H1 (cell line): ENCODE data around the gene SMPD2. TPM values are rescaled to one million over a fixed set of nuclear protein-coding genes. Genes with fewer than 3 reads are reported as not detected.

Experiments
- polyA plus RNA-seq, 7 experiments: library from polyadenylated mRNA; depleted of rRNA in 3 of 7; stranded (reverse) in 5 of 7; unstranded in 2 of 7; fragments of >200 nt in 5 of 7; fragments of 200-250 nt in 2 of 7; gene quantifications; 1 replicate in 5 of 7; 2 replicates in 1 of 7; 4 replicates in 1 of 7; pipeline versions ENCODE4 v1.2.1 to v1.2.3, GENCODE V29; 2011 to 2013; ENCODE audit warnings: missing spikeins in 2 of 7, mixed read lengths in 2 of 7
- total RNA-seq: library from RNA; stranded (reverse); fragmentation: NEBNext Ultra II Directional; extraction: Animal tissue kit (Norgen Biotek cat#: 25700); gene quantifications from 2 replicates; pipeline ENCODE4 v1.2.1, GENCODE V29; 2021
- TF ChIP-seq, protein P1 (sequence below), 3 experiments: IDR thresholded peaks; 1 replicate in 2 of 3; 2 replicates in 1 of 3; pipeline versions ENCODE4 v1.5.1 to v1.6.1; 2011; ENCODE audit warnings: low read length in 3 of 3, mild to moderate bottlenecking in 3 of 3, inconsistent platforms in 2 of 3, low read depth in 1 of 3, moderate library complexity in 1 of 3; ENCODE audit not compliant: insufficient read depth in 1 of 3; ENCODE audit errors: control extremely low read depth in 1 of 3

Gene SMPD2
- total and polyA plus RNA-seq, 2 of the 8 experiments (the other 6 are each of a cell fraction or from before 2014, with no cell fraction given): 11.5 to 17.2 TPM

DNA sequence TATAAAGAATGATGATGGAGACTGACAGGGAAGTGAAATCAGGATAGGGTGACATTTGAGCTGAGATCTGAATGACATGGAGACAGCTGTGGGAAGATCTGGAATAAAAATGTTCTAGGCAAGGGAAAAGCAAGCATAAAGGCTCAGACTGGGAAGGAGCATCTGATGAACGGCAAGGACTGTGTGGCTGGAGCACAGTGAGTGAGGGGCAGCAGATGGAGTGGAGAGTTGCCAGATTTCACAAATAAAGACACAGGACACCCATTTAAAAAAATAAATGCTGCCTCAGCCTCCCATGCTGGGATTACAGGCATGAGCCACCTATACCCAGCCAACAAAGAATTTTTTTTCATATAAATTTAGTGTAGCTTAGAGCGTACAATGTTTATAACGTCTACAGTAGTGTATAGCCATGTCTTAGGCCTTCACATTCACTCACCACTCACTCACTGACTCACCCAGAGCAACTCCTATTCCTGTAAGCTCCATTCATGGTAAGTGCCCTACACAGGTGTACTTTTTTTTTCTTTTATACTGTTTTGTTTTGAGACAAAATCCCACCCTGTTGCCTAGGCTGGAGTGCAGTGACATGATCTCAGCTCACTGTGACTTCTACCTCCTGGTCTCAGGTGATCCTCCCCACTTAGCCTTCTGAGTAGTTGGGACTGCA is 44.9 kb downstream of the SMPD2 start (continued):
- TF ChIP-seq, protein P1, sequence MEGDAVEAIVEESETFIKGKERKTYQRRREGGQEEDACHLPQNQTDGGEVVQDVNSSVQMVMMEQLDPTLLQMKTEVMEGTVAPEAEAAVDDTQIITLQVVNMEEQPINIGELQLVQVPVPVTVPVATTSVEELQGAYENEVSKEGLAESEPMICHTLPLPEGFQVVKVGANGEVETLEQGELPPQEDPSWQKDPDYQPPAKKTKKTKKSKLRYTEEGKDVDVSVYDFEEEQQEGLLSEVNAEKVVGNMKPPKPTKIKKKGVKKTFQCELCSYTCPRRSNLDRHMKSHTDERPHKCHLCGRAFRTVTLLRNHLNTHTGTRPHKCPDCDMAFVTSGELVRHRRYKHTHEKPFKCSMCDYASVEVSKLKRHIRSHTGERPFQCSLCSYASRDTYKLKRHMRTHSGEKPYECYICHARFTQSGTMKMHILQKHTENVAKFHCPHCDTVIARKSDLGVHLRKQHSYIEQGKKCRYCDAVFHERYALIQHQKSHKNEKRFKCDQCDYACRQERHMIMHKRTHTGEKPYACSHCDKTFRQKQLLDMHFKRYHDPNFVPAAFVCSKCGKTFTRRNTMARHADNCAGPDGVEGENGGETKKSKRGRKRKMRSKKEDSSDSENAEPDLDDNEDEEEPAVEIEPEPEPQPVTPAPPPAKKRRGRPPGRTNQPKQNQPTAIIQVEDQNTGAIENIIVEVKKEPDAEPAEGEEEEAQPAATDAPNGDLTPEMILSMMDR (IDR thresholded peaks at IDR 0.05; ENCODE audit: control extremely low read depth in 1 of 3, insufficient read depth in 1 of 3, low read depth in 1 of 3, low read length in 3 of 3): no peak
